HG03432 (cell line): ENCODE measurements around the gene TIAM1.

Experiments
- ATAC-seq: cut with Tn5 transposase; IDR thresholded peaks from one replicate; pipeline ENCODE4 v1.9.1; 2021; ENCODE audit warnings: mild to moderate bottlenecking, moderate library complexity; ENCODE audit not compliant: unreplicated experiment

TIAM1 gene

GRCh38 chr21:31343680-31344480 is at the start of gene TIAM1:
TSS of gene TIAM1 (minus strand) at chr21:31344261. CDS start at chr21:31266972, 77,289 bp downstream.
- ATAC-seq = no peak

DNA sequence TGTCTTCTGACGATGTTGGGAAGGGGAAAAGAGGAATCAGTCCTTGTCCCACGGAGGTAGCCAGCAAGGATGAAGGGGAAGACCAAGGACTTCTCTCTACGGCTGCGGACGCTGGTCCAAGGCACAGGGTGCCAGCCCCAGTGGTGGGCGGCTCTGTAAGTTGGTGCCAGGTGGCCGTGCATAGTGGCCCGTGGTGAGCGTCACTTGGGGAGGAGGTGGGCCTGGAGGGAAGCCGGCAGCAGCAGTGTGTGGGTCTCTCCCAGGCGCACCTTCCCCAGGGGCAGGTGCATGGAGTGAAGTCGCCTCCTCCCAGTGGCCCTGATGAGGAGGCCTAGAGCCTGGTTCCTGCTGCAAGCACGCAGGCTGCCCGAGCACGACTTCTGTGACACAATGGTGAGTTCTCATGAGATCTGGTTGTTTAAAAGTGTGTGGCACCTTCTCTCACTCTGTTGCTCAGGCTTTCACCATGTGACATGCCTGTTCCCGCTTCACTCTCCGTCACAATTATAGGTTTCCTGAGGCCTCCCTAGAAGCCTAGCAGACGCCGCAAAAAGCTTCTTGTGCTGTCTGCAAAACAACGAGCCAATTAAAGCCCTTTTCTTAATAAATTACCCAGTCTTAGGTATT is 43.6 kb upstream of the TIAM1 start:
- no peak for ATAC-seq

- no peak for ATAC-seq
Observed at GRCh38 chr21:31386006-31386405, 41.9 kb upstream of the TIAM1 start.

DNA sequence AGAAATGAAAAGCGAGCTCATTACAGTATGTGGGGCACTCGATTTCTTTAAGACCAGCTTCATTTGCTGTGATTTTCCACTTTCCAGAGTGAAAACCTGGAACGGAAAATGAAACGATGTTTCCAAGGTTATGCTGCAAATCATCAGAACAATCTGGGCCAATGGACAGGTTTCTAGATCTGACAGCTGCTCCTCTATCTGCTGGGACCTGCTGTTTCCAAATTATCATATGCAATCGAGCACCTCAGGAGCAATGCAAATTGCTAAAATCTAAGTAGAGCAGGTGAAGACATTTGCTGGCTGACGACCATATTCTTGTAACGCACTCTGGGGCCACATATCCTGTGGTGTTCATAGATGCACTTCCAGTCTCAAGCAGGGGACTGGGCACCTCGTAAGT is 39.7 kb upstream of the TIAM1 start:
- no peak for ATAC-seq

DNA sequence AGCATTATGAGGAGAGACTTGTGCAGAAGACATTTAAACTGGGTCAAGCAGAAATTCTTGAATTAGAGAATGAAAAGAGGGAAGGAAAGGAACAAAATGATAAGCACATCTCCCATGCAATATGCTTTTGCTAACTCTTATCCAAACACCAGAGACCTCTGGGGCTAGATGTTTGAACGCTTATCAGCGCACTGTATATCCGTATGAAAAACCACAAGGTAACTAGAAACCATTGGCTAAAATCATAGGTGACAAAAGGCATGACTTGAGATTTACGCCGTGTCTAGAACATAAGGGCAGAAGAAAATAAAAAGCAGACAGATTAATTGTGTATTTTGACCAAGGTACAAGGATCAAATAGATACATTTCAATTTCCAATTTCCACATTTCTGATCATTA is 38.0 kb upstream of the TIAM1 start:
- ATAC-seq = no peak

DNA sequence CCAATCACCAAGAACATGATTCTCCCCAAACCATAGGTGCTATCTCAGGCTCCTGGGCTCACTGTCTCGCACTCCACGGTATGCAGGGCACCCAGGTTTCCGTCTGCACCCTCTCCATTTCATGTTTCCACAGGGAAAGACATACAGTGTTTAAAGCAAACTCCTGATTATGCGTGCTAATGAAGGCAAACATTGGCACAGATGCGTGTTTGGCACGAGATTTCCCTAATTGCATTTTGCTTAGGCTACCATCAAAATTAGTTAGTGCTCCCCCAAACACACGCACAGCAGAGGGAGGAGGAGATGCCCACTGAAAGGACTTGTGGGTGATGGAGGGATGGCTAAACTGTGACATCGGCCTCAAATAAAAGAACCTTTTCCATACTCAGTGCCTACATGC is 32.2 kb upstream of the TIAM1 start:
- ATAC-seq = no peak

GRCh38 chr21:31374395-31374794 is 30.3 kb upstream of the TIAM1 start:
- no peak for ATAC-seq

- no peak for ATAC-seq
Observed at GRCh38 chr21:31372471-31372765, 28.4 kb upstream of the TIAM1 start.

- no peak for ATAC-seq
Observed at GRCh38 chr21:31371715-31372470, 27.8 kb upstream of the TIAM1 start.

DNA sequence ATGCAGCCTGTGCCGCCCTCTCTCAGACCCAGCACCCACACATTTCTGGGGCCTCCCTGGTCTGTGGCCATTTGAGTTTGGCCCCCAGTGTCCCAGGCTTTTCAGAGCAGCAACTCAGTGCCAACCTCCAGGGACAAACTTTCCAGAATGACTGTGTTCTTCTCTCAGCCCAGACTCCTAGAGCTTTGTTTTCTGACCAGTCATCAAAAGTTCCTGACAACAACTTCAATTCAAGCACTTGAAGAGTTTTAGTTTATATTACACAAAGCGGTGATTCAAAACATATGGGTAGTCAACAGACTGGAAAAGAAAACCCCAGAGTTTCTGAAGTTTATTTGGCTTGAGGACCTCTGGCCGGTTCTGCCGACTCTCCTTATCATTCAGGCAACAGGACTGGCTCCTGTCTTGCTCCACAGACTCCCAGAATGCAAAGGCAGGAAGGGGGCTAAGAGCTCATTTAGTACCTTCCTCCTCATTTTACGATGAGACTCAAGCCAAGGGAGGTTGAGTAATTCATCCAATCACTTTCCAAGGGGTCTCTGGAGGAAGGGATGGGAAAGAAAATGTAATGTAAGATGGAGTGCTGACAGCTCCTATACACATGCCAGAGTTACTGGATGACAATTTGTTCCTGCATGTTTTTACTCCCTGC is 27.0 kb upstream of the TIAM1 start:
- ATAC-seq = no peak

GRCh38 chr21:31370281-31370892 is 26.3 kb upstream of the TIAM1 start:
- no peak for ATAC-seq

DNA sequence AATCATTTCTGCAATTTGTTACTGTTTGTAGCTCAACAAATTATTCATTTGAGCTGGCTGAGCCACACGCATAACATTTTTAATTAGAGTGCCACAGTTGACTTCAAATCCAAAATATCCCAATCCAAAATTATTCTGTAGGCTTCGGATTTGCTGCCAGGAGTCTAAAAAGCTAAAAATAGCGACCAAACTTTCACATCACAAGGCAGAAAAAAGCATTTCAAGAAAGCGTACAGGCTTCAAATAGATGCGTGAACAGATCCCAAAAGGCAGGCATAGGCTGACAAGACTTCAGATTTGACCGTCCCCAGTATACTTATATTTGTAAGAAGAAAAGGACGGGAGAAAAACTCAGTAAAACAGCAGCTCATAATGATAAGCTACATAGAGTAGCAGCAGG is 24.3 kb upstream of the TIAM1 start:
- no peak for ATAC-seq

- ATAC-seq = no peak
Observed at GRCh38 chr21:31367801-31368200, 23.7 kb upstream of the TIAM1 start.

DNA sequence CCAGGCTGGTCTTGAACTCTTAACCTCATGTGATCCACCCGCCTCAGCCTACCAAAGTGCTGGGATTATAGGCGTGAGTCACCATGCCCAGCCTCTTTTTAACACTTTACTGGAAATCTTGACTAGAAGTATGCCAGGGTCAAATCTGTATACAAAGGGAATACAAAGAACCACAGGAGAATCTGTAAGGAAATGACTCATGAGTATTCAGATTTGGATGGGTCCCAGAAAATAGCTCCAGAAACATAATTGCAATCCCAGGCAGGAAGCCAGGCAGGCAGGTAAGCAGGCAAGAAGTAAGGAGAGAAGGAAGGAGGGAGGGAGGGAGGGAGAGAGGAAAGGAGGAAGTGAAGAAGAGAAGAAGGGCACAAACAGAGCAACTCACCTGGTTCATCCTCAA is 22.8 kb upstream of the TIAM1 start:
- ATAC-seq = no peak

GRCh38 chr21:31364253-31364945 is 20.3 kb upstream of the TIAM1 start:
- no peak for ATAC-seq

- ATAC-seq = no peak
Observed at GRCh38 chr21:31363720-31364119, 19.7 kb upstream of the TIAM1 start.

DNA sequence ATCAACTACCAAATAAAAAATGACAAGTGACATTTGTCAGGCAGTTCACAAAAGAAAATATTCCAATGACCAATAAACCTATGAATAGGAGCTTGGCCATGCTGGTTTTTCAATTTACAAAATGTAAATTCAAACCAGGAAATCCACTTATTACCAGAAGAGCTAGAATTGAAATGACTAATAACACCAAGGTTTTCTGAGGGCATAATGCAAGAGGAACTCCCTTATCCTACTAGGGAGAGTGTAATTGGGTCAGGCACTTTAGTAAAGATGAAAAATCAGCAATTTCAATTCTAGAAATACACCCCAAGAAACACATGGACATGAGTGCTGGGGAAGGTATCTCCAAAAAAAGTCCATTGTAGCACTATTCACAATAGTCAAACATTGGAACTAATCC is 16.7 kb upstream of the TIAM1 start:
- ATAC-seq = no peak

DNA sequence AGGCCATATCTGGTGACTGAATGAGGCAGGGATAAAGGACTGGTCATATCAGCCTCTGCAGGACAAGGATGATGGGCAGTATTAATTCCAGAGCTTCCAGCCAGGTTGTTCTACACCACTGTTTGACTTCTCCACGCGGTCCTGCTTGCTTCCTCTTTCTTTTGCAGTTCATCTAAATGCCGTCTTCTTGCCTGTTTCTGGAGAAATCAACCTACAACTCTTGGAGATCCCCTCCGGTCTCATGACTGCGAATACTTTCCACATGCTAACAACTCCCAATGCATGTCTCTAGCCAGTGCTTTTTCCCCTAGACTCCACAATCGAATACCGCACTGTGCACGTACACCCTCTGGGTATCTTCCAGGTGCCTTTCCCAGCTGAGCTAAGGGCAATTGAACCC is 14.1 kb upstream of the TIAM1 start:
- no peak for ATAC-seq

DNA sequence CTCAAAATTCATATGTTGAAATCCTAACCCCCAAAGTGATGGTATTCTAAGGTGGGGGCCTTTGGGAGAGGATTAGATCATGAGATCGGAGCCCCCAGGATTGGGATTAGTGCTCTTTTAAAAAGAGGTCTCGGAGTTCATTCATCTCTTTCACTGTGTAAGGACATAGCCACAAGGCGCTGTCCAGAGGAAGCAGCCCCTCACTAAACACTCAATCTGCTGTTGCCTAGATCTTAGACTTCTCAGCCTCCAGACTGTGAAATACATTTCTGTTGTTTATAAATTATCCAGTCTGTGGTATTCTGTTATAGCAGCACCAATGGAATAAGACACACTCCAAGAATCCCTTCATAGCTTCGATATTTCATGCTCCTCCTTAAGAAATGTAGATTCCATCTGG is 12.4 kb upstream of the TIAM1 start:
- no peak for ATAC-seq

GRCh38 chr21:31354604-31355443 is 10.8 kb upstream of the TIAM1 start:
- ATAC-seq = peak; percentile 58
